Ectodermal cell (in vitro differentiated cells): ENCODE measurements around the gene MS4A10.

Experiments
- H3K27ac ChIP-seq: 2 replicates; pipeline ENCODE4 v1.7.0; 2013; ENCODE audit warnings: mild to moderate bottlenecking, low read depth, low read length; ENCODE audit not compliant: insufficient read depth, poor library complexity, severe bottlenecking
- H3K27me3 ChIP-seq: 2 replicates; pipeline ENCODE4 v1.7.0; 2013; ENCODE audit warnings: mild to moderate bottlenecking, low read length; ENCODE audit not compliant: insufficient read depth, control insufficient read depth, poor library complexity, severe bottlenecking
- H3K36me3 ChIP-seq: one replicate; pipeline ENCODE4 v1.7.0; 2013; ENCODE audit warnings: low read length; ENCODE audit not compliant: control insufficient read depth, insufficient read depth
- H3K4me1 ChIP-seq: one replicate; pipeline ENCODE4 v1.7.0; 2013; ENCODE audit warnings: low read length; ENCODE audit not compliant: control insufficient read depth, insufficient read depth
- H3K4me3 ChIP-seq: 2 replicates; pipeline ENCODE4 v1.7.0; 2013; ENCODE audit warnings: low read depth, low read length, control low read depth; ENCODE audit not compliant: insufficient read depth
- H3K9me3 ChIP-seq: 2 replicates; pipeline ENCODE4 v1.7.0; 2013; ENCODE audit warnings: mild to moderate bottlenecking, low read length, moderate library complexity; ENCODE audit not compliant: control insufficient read depth
- WGBS, 2 experiments: methylation state at CpG; one replicate each; pipeline ENCODE4 v1.1.7; 2013; ENCODE audit warnings: missing lambda C conversion rate in 2 of 2; 5-methylcytosine and 5-hydroxymethylcytosine counted together

Gene MS4A10

DNA sequence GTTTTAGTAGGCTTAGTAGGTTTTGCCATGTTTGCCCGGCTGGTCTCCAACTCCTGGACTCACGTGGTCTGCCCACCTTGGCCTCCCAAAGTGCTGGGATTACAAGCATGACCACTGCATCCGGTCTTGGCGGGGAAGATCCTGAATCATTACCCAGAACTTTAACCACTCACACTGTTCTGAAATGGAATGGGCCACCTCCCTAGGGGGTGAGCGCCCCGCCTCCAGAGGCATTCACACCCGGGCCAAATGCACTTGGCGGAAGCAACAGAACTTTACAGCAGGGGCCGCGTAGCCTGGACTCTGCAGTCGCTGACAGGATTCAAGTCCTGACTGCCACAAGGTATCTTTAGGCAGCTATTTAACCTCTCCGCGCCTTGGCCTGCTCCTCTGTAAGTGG, 62.1 kb downstream of the MS4A10 start:
- 82 to 84% methylated on average over 13 of the region's 13 CpGs for WGBS, 2 experiments
- H3K4me3 ChIP-seq: no peak overlapping the region
- peaks cover 20% of the 10 kb centered on the region for H3K36me3 ChIP-seq
- H3K27ac ChIP-seq: no peak overlapping the region
- peaks cover 20% of the 10 kb centered on the region for H3K4me1 ChIP-seq
- H3K9me3 ChIP-seq: no peaks in the 10 kb centered on the region
- H3K27me3 ChIP-seq: peaks cover 4% of the 10 kb centered on the region

DNA sequence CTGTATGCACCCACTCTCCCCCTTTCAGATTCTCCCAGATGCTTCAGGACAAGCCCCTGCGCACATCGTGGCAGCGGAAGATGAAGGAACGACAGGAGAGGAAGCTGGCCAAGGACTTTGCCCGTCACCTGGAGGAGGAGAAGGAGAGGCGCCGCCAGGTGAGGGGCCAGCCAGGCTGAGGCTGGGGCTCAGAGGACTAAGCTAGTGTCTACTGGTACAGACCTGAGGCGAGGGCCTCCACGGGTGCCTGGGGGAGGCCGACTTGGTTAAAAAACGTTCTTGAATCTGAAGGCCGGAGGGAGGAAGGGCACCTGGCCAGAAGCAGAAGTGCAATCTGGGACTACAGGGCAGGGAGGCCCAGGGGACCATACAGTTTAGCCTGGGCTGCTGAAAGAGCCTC, 62.8 kb downstream of the MS4A10 start:
- 93 to 95% methylated on average over 12 of the region's 12 CpGs for WGBS, 2 experiments
- H3K27ac ChIP-seq: no peak overlapping the region
- no peak overlapping the region for H3K4me3 ChIP-seq
- no peaks in the 10 kb centered on the region for H3K9me3 ChIP-seq
- H3K36me3 ChIP-seq: peaks cover 20% of the 10 kb centered on the region
- H3K27me3 ChIP-seq: peaks cover 9% of the 10 kb centered on the region
- peaks cover 22% of the 10 kb centered on the region for H3K4me1 ChIP-seq

DNA sequence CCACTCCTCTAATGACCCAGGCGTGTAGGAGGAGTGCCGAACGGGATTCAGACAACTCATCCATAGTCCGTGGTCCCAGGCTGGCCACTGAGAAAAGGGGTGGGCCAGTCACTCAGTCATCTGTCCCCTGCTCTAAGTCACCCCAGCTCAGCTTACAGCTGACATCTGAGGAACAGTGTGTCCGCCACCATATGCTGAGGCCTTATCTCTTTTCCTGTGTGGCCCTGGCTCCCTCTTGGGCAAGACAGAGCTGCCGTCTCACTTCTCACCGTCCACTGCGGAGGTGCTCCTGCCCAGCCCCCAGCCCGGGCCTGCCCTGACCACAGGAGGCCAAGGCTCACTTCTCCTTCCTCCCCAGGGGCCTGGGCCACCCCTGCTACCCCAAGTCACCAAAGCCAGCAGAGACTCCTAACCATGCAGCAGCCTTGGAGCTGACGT, 63.6 kb downstream of the MS4A10 start:
- Histone ChIP-seq H3K4me3 (no peak overlapping the region), H3K27me3 (peaks cover 18% of the 10 kb centered on the region), H3K36me3 (peaks cover 20% of the 10 kb centered on the region), H3K9me3 (no peaks in the 10 kb centered on the region), H3K4me1 (peaks cover 15% of the 10 kb centered on the region), H3K27ac (no peak overlapping the region)
- 91 to 92% methylated on average over 10 of the region's 10 CpGs for WGBS, 2 experiments

- 95% methylated on average over 29 of the region's 29 CpGs for WGBS, 2 experiments
- Histone ChIP-seq H3K4me1 (peaks cover 11% of the 10 kb centered on the region), H3K4me3 (no peak overlapping the region), H3K36me3 (peaks cover 20% of the 10 kb centered on the region), H3K9me3 (no peaks in the 10 kb centered on the region), H3K27ac (no peak overlapping the region), H3K27me3 (peaks cover 26% of the 10 kb centered on the region)
Measured at GRCh38 chr11:60849641-60850520, 64.7 kb downstream of the MS4A10 start.
